C1 segment of cervical spinal cord (tissue), 14 donors: ENCODE data around the gene TRIOBP.
A peak's percentile ranks its signal among the peaks of the same experiment; 100 is the strongest.

Experiments
- DNase-seq, 14 donors: peaks; one replicate each; lab custom pipeline; 2025; lab: John Stamatoyannopoulos, UW

The TRIOBP gene

DNA sequence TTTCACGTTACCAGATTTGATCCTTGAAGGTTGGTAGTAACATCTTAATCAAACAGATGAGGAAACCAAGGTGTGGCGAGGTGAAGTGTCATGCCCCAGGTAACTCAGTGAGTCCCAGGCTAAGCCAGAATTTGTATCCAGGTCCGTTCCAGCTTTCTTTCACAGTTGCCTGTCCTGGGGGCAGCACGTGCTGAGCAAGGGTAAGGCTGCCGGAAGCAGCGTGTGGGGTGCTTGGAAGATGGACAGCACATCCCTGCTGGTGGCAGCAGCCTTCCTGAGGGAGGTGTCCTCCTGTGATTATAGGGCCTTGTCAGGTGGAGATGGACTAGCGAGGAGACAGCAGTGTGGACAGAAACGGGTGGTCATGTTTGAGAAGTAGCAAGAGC, 50.9 kb downstream of the TRIOBP start:
- DNase-seq = no peak

DNA sequence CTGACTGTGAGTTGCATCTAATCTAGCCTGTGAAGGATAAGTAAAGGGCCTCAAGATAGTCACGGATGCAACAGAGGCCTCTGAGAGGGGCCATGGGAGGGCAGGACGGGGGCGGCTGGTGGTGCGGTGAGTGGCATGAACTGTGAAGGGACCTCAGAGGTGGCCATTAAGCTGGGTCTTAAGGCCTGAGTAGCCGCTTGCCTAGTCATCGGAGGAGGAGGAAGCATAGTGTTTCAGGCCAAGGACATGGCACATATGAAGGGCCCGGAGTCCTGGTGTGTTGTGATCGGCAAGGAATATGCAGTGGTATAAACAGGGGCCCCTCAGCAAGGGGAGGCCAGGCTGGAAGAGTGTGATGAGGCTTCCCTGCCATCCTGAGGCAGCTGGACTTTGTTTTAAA, 51.8 kb downstream of the TRIOBP start:
- DNase-seq = no peak

DNA sequence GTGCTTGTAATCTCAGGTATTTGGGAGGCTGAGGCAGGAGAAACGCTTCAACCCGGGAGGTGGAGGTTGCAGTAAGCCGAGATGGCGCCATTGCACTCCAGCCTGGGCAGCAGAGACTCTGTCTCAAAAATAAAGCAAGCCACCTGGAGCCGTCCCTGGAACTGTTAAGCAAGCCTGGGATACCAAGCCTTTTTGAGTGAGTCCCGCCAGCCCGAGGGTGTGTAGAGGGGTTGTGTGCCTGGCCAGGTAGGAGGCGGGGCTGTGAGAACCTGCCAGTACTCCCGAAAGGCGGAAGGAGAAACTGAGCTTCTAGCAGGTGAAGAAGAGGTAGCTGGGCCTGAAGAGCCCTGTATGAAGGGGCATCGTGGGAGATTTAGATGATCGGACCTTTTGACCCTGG, 52.4 kb downstream of the TRIOBP start:
- DNase-seq = no peak

DNA sequence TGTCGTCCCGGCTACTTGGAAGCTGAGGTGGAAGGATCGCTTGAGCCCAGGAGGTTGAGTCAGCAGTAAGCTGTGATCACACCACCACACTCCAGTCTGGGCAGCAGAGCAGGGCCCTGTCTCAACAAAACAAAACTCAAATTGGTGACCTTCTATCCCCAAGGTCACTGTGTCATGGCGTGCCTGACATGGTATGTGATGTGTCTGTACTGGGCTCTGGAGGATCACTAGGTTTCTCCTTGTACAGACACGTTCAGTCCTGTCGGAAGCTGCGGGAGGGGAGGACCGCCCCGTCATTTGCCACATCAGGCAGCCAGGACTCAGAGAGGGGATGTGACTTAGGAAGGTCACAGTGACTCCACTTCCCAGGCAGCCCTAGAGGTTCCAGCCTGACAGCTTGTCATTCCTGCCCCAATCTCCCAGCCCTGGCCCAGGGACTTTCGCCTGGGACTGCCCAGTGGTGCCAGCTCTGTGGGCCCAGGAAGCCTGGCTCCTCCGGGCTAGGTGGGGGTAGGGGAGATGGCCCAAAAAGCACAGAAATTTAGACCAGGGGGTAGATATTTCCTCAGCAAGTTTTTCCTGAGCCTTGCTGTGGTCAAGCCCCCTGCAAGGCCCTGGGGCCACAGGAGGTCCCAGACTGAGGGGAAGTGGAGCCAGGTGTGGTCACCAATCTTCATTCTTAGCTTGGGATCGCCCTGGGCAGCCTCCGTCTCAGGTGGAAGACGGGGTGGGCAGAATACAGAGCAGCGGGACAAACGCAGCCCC, 53.2 kb downstream of the TRIOBP start:
- DNase-seq = no peak

DNA sequence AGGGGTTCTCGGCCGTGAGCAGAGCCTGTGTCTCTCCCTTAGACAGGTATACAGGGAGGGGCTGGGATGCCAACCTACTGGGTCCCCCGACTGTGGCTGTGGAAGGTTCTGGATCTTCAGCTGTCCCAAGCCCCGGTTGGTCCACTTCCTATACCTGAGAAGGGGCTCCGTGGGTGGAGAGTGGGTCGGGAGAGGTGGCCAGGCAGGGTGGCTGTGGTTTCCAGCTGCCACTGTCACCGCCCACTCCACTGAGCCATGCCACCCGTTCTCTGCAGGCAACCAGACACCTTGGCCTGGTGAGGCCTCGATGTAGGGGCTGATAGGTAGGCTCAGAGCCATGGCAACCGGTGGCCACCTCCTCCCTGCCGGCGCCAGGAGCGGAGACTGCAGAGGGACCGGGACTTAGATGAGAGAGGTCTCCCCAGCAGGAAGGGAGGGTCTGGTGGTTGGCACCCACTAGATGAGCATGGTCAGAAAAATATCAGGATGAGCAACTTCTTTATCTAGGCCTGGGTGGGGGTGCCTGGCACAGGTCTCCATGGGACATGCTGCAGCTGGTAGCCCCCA, 53.8 kb downstream of the TRIOBP start:
- no peak for DNase-seq

DNA sequence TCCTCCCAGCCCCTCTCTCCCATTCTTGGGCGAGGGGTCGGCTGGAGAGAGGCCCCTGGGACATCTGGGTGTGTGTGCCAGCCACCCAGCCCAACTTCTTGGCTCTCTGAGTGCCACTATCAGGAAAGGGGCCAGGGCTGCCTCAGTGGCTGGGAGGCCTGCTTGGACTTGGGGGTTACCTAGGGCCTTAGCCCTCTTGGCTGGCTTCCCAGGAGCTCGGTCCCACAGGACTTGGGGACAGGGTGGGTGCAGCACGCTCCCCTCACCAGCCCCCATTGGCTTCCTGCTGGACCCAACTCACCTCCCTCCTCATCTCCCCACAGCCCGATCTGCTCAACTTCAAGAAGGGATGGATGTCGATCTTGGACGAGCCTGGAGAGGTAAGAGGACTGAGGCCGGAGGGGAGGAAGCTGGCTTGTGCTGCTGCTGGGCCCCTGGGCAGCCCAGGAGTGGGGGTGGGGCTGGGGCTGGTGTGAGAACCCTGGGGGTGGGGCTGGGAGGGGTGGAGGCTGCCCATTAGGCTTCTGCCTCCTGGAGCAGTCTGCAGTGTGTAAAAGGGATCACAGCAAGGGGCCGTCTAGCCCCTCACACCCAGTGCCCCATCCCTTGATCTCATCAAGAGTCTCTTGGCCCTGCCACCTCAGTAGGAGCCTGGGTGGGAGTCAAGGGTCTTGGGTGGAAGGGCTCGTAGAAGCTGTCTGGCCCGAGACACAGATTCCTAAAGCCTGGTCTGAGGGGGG, 54.8 kb downstream of the TRIOBP start:
- no peak for DNase-seq

DNA sequence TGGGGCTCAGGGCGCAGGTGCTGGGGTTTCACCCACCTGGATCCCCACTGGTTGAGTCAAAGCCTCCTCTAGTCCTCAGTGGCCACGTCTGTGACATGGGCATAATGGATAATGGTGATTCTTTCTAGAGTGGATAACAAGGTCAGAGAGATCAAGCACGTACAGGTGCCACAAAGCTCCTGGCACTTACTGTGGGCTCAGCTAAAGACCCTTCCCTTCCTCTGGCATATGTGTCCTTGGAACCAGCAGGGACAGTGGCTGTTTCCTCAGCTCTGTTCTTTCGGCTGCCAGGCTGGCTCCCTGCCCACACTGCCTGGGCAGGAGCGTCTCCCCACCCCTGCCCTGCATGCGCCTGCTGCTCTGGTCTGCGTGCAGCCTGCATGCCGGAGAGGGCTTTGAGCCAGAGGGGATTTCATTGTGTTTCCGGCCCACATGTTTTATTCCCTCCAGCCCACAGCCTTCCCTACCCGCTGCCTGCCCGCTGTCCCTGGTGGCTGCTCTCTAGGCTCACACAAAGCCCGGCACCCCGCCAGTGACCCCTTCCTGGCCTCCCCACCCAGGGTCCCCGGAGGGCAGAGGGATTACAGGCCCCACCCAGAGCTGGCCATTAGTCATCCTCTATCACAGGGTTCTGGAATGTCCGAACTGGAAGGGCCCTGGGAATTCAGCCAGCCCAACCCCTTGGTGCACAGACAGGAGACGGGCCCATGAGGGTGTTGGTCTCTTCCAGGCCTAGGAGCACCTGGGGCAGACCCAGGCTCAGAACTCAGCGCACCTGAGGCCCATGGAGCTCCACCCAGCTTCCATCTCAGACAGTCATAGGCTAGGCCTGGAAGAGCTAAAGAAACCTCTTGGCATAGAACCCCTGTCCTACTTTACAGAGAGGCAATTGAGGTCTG, 55.6 kb downstream of the TRIOBP start:
- peak in 5 of 14 donors; percentile 15 to 56 (median 51) for DNase-seq

DNA sequence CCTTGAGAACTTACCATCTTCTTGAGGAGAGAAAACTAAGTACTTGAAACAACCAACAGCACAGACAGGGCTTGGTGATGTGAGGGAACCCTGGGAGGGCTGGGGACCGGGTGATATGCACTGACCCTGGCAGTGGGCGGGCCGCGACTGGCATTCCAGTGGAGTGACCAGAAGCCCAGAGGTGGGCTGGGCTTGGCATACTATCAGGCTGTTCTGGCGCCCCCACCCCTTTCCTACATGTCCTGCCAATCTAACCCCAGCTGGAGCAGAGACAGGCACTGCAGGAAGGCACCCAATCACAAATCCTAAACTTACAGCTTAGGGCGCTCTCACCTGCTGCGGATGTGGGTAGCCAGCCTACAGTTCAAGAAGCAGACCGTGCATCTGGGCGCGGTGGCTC, 56.9 kb downstream of the TRIOBP start:
- no peak for DNase-seq

DNA sequence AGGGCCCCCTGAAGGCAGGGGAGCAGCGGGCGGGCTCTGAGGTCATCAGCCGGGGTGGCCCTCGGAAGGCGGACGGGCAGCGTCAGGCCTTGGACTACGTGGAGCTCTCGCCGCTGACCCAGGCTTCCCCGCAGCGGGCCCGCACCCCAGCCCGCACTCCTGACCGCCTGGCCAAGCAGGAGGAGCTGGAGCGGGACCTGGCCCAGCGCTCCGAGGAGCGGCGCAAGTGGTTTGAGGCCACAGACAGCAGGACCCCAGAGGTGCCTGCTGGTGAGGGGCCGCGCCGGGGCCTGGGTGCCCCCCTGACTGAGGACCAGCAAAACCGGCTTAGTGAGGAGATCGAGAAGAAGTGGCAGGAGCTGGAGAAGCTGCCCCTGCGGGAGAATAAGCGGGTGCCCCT, 60.8 kb downstream of the TRIOBP start:
- no peak for DNase-seq

DNA sequence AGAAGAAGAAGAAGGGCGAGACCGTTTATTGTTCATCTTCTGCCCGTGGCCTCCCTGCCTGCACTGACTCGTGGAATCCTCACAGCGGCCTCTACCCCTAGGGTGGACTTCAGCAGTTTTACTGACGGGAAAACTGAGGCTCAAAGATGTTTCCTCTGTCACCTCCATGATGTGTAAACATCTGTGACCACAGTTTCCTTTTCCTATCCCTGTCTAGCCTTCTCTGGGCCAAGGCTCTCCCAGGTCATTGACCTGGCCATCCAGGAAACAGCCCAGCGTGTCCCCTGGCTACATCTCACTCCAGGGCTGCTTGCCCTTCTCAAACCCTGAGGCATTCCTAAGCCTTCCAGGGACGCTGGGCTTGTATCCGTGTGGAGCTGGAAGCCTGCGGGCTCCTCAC, 61.8 kb downstream of the TRIOBP start:
- DNase-seq = no peak

DNA sequence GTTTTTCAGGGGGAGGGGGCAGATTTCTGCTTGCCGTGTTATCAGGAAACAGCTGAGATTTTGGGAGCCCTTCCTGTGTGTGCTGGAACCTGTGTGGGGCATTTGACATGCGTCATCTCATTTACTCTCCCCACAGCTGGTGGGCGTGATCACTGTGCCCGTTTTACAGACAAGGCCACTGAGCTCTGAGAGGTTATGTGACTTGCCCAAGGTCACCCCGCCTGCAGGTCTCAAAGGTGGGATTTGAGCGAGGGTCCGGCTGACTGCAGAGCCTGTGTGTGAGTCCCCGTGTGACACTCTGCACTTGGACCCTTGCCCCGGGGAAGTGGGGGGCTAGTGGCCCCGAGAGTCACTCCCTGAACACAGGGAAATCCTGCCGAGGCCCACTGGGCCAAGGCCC, 62.4 kb downstream of the TRIOBP start:
- DNase-seq = no peak

DNA sequence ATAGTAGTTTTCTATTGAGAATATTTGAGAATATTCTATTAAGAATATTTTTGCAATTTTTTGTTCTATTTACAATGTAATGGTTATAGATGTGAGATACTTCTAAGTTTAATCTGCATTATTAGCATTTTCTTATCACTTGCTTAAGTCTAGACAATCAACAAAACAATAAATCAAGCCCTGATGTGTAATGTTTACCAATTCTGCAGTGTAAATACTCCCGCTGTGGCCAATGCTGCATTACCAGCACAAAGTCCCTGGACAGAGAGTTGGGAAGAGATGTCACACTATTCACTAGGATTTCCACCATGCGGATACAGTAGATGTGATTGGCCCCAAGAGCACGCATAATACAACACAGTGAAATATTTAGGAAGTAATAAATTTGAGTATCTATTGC, 63.3 kb downstream of the TRIOBP start:
- DNase-seq = no peak

DNA sequence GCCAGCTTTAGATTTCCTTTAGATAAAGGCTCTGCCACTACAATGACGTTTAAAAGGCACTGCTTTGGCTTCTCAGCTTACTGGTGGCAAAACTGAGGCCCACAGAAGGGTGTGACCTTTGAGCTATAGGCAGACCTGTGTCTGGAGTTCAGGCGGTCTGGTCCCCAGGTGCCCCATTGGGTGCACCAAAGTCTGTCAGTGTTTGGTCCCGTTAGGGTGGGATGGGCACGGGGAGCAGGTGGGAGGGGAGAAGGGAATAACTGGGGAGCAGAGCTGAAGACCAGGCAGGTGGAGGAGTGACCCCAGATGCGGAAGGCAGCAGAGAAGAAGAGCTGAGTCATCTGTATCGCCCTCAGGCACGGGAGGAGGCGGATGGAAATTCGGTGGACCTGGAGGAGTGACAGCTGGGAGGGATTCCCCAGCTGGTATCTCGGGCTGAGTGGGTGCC, 65.6 kb downstream of the TRIOBP start:
- no peak for DNase-seq

DNA sequence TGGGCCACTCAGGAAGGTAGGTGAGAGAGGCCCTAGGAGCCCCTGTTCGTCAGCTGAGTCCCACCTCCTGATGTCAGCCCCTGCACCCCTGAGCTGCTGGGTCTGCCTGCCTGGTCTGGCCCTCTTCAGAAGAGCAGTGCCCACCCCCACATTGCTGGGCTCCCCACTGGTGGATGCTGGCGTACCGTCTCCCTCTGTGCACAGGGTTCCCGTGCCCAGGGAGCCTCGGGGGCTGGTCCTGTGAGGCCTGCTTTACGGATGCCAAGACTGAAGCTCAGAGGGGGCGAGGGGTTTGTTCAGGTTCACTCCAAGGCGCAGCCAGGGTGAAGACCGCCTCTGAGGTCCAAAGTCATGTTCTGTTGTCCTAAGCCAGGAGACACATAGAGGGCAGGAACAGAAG, 66.2 kb downstream of the TRIOBP start:
- DNase-seq = no peak

DNA sequence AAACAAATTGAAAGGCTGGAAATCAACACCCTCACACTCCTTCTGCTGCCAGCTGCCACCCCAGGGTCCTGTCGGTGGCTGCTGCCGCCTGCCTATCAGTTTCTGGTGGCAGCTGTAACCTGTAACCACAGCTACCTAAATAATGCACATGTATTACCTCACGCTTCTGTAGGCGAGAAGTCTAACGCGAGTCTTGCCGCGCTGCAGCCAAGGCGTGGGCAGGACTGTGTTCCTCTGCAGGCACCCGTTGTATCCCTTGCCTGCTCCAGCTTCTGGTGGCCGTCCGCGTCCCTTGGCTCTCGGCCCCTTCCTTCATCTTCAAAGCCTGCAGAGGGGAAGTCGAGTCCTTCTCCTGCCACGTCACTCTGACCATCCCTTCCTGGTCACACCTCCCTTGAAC, 66.8 kb downstream of the TRIOBP start:
- DNase-seq = no peak

DNA sequence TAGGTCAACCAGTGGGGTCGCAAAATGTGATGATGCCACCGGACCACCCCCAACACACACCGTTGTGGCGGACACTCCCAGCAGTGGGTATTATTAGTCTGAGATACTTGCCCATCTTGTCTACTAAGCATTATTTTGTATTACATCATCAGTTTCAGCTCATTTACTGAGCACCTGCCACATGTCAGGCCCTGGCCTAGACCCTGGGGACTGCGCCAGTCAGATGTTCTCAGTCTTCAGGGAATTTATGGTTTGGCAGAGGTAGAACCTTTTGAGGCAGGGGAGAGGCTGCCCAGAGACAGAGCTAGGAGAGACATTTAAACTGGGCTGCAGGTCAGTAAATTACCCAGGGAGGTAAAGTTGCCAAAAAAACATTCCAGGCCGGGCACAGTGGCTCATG, 67.8 kb downstream of the TRIOBP start:
- peak in 1 of 14 donors; percentile 19 for DNase-seq

DNA sequence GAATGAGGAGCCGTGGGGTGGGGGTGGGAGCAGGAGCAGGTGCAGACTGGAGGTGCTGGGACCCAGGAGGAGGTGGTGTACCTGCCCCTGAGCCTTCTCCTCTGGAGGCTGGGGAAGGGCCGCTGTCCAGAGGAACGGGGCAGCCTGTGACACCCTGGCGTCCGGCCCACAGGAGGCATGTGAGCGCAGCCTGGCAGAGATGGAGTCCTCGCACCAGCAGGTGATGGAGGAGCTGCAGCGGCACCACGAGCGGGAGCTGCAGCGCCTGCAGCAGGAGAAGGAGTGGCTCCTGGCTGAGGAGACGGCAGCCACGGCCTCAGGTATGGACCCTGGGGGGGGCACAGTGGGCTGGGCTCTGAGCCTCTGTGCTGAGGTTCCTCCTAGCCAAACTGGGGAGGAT, 68.7 kb downstream of the TRIOBP start:
- peak in 1 of 14 donors; percentile 13 for DNase-seq

DNA sequence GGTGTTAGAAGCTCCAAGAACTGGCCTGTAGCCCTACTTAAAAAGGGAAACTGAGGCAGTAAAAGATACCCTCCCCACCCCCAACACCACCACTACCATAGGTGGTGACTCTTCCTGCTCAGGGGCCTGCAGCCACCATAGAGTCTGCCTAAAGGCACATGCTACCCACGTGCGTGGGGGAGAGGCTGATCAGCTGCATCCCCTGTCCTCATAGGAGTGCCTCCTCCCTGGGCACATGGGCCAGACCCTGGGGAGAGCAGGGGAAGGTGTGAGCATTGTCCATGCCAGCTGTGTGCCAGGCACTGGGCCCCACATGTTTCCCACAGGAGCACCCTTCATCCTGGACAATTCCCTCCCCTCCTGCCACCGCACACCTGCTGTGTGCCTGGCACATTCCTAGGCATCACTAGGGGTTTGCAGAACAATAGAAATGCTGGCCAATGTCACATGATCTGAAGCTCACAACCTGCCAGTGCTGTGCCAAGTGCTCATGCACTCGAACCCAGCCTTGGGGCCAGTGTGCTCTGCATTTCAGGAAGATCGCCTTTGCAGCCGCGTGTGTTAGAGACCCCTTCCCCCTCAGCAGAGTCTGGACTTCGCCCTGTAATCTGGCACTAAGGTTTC, 69.2 kb downstream of the TRIOBP start:
- DNase-seq = no peak

DNA sequence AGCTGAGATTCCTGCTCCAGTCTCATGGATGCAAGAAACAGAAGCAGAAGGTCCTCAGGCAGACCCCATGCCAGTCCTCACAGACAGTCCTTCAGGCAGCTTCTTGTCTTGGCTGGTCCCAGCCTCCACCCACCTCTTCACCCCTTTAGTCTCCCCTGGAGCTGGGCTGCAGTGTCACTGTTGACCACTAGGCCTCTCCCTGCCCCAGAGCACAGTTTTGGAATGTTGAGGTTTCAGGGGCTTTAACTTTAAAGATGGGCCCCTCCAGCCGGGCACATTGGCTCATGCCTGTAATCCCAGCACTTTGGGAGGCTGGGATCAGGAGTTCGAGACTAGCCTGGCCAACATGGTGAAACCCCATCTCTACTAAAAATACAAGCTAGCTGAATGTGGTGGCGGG, 71.4 kb downstream of the TRIOBP start:
- DNase-seq = no peak

DNA sequence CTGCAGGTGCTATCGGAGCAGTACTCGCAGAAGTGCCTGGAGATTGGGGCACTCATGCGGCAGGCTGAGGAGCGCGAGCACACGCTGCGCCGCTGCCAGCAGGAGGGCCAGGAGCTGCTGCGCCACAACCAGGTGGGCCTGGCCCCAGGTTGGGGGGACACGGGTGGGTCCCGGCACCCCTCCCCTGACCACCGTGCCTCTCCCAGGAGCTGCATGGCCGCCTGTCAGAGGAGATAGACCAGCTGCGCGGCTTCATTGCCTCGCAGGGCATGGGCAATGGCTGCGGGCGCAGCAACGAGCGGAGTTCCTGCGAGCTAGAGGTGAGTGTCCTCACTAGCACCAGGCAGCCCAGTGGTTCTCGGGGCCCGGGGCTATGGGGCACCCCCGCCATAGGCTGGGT, 72.2 kb downstream of the TRIOBP start:
- no peak for DNase-seq

DNA sequence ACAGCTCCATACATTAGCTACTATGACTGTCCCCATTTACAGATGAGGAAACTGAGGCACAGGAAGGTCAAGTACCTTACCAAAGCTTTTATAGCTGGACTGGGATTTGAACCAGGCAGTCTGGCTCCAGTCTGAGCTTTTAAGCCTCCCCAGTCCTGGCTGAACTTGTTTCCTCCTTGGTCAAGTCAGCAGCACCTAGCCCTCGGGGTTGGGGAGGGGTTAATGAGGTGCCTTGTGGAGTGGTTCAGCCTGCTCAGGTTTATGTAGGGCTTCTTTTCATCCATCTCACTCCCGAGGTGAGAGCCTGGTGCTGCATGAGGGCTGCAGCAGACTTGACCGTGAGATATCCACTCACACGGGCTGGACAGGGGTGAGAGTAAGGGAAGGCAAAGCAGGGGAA, 74.2 kb downstream of the TRIOBP start:
- no peak for DNase-seq
